CD4-positive, alpha-beta T cell treated with Interleukin-4 for 4 hours (primary cell): ENCODE data around the gene MNDA.
"Not testable (repeated sequence)": the region's sequence is repeated elsewhere in the genome, so short reads cannot be mapped to it uniquely, and the experiment has no call there.

Experiments used
- DNase-seq: peaks from one replicate; pipeline ENCODE4 v3.0.0-alpha.2; 2020

The MNDA gene

DNA sequence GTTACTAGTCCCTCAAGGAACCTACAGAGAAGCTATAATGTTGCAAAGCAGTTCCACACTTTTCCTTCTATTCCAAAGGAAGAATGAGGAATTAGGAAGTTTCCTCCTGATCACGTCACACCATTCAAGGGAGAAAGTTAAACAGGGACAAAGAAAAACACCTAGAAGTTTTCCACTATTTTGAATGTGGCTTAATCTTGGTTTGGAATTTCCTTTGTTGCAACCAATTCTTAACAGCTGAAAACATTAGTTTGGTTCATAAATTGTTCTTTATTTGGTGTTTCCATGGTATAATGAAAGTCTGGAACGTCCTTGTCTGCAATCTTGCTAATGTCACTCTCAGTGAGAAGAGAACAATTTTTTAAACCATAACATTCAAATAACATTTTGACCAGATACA, 8.4 kb downstream of the MNDA start:
- no peak for DNase-seq

DNA sequence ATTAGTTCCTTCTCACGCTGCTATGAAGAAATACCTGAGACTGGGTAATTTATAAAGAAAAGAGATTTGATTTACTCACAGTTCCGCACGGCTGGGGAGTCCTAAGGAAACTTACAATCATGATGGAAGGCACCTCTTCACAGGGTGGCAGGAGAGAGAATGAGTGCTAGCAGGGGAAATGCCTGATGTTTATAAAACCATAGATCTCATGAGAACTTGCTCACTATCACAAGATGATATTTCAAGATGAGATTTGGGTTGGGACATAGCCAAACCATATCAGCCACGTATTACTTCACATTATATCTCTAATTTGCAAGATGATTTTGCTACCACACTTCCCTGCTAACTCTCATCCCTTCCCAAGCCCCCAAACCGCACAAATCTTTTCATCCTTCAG, 9.1 kb downstream of the MNDA start:
- DNase-seq: no peak

DNA sequence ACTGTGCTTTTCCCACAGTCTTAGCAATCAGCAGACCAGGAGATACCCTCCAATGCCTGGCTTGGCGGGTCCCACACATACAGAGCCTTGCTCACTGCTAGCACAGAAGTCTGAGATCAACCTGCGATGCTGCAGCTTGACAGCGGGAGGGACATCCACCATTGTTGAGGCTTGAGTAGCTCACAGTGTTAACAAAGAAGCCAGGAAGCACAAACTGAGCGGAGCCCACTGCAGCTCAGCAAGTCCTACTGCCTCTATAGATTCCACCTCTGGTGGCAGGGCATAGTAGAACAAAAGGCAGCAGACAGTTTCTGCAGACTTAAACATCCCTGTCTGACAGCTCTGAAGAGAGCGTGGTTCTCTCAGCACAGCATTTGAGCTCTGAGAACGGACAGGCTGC, 33.4 kb downstream of the MNDA start:
- DNase-seq: no peak

DNA sequence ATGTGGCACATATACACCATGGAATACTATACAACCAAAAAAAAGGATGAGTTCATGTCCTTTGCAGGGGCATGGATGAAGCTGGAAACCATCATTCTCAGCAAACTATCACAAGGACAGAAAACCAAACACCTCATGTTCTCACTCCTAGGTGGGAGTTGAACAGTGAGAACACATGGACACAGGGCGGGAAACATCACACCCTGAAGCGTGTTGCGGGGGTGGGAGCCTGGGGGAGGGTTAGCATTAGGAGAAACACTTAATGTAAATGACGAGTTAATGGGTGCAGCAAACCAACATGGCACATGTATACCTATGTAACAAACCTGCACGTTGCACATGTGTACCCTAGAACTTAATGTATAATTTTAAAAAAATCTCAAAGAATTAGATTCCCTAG, 39.3 kb downstream of the MNDA start:
- not testable (repeated sequence) for DNase-seq

DNA sequence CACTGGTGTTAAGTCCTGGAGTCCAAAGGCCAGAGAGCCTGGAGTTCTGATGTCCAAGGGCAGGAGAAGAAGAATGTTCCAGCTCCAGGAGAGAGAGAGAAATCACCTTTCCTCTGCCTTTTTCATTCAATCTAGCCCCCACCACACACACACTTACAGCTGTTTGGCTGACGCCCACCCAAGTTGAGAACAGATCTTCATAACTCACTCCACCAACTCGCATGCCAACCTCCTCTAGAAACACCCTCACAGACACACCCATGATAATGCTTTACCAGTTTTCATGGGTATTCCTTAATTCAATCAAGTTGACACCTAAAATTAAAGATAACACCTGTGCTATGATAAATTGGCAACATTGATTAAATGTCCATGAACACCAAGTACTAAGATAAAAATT, 42.0 kb downstream of the MNDA start:
- no peak for DNase-seq

DNA sequence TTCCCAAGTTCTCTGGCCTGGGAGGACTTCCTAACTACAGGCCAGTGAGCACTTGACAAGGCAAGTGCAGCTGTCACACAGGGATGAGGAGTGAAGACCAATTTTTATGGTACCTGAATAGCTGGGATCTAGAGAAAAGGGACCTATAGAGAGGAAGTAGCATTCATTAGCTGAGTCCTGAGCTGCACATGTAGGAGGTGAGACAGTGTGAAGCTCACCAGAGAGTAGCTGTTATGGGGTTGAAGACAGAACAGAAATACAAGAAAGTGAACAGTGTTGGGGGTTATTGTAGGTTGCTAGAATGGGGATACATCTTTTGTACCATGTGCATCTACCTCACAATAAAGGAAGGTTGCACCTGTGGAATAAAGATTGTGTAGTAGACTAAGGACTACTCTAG, 62.5 kb downstream of the MNDA start:
- DNase-seq: no peak

DNA sequence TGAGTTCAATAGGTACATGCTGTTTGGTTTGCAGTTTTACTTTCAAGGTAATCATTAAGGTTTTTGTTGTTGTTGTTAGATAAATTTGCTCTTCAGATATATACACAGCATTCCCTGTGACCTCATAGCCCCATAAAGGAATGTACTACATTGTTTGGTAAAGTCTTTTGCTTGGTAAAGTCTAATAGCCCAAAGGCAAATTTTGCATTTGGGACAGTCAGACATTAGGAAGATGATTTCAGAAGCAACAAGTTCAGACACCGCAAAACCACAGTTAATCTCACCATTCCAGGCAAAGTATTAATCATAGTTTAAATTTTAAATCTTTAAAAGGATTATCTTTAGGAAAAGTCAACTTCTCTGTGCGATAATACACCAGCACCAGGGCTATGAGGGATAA, 67.6 kb downstream of the MNDA start:
- DNase-seq: no peak
